Common myeloid progenitor, CD34-positive (primary cell): Measurements from ENCODE around the gene SYCN.

ENCODE experiments used
- CTCF ChIA-PET: fragments of 350-600 bp; sonication (Branson Sonifier 250); formaldehyde crosslinking; loops from one replicate; lab custom pipeline; 2021; ENCODE audit warnings: antibody characterized with exemption; lab: Charles Lee
- POLR2A ChIA-PET: fragments of 350-600 bp; sonication (Branson Sonifier 250); formaldehyde crosslinking; loops from one replicate; lab custom pipeline; 2021; ENCODE audit warnings: antibody characterized with exemption; lab: Charles Lee
- DNase-seq, 3 donors: peaks; one replicate each; pipeline versions ENCODE4 v3.0.0 to v3.0.0-alpha.2; 2013
- H3K27ac ChIP-seq, 2 experiments: 1 replicate in 1 of 2; 2 replicates in 1 of 2; pipeline ENCODE4 v1.7.0; 2013; ENCODE audit warnings: inconsistent platforms in 2 of 2, low read length in 2 of 2, mild to moderate bottlenecking in 2 of 2, low read depth in 1 of 2, moderate library complexity in 1 of 2; ENCODE audit not compliant: severe bottlenecking in 2 of 2, insufficient read depth in 1 of 2, poor library complexity in 1 of 2
- H3K27me3 ChIP-seq, 5 experiments: replicated peaks in 2 of 5; 1 replicate in 3 of 5; 2 replicates in 2 of 5; pipeline versions ENCODE4 v1.6.1 to v1.7.0; 2013; ENCODE audit warnings: low read length in 4 of 5, mild to moderate bottlenecking in 2 of 5, moderate library complexity in 2 of 5, inconsistent platforms in 1 of 5; ENCODE audit not compliant: insufficient read depth in 5 of 5, control insufficient read depth in 4 of 5
- H3K36me3 ChIP-seq, 4 experiments: 1 replicate in 2 of 4; 2 replicates in 2 of 4; pipeline versions ENCODE4 v1.6.1 to v1.7.0; 2013; ENCODE audit warnings: low read length in 3 of 4, control low read depth in 1 of 4, mild to moderate bottlenecking in 1 of 4; ENCODE audit not compliant: control insufficient read depth in 4 of 4, insufficient read depth in 4 of 4
- H3K4me1 ChIP-seq, 4 experiments: 1 replicate in 3 of 4; 2 replicates in 1 of 4; pipeline versions ENCODE4 v1.6.1 to v1.7.1; 2013; ENCODE audit warnings: low read length in 3 of 4, mild to moderate bottlenecking in 3 of 4, control low read depth in 1 of 4, inconsistent platforms in 1 of 4, moderate library complexity in 1 of 4; ENCODE audit not compliant: control insufficient read depth in 4 of 4, insufficient read depth in 4 of 4; ENCODE audit errors: control extremely low read depth in 1 of 4
- H3K4me3 ChIP-seq, 7 experiments: 1 replicate in 4 of 7; 2 replicates in 3 of 7; pipeline versions ENCODE4 v1.5.1 to v1.7.0; 2013; ENCODE audit warnings: mild to moderate bottlenecking in 7 of 7, low read length in 6 of 7, moderate library complexity in 6 of 7, inconsistent platforms in 2 of 7, low read depth in 2 of 7, control low read depth in 1 of 7; ENCODE audit not compliant: insufficient read depth in 4 of 7, control insufficient read depth in 1 of 7; ENCODE audit errors: extremely low read depth in 1 of 7
- H3K9me3 ChIP-seq, 5 experiments: 1 replicate in 4 of 5; 2 replicates in 1 of 5; pipeline versions ENCODE4 v1.6.1 to v1.7.1; 2013; ENCODE audit warnings: low read length in 4 of 5, mild to moderate bottlenecking in 2 of 5, inconsistent platforms in 1 of 5, low read depth in 1 of 5, moderate library complexity in 1 of 5; ENCODE audit not compliant: control insufficient read depth in 4 of 5, insufficient read depth in 2 of 5; ENCODE audit errors: control extremely low read depth in 1 of 5
- WGBS: methylation state at CpG from one replicate; pipeline ENCODE4 v1.1.5; 2013; ENCODE audit not compliant: insufficient coverage; 5-methylcytosine and 5-hydroxymethylcytosine counted together

Gene SYCN

GRCh38 chr19:39196860-39197562 lies 7.1 kb downstream of the SYCN start, which contains the start of gene NCCRP1:
NCCRP1 (plus strand) TSS chr19:39196964; CDS start chr19:39196983, 19 bp downstream.
- DNase-seq: peak in 1 of 3 donors; percentile 23
- Histone ChIP-seq H3K27me3 (peaks cover 0 to 71% (median 26%) of the 10 kb centered on the region in 5 experiments), H3K4me3 (peak within 1 kb of the TSS in 2 of 7 experiments; percentile 32 to 57), H3K9me3 (no peaks in the 10 kb centered on the region), H3K36me3 (no peaks in the 10 kb centered on the region), H3K4me1 (peaks cover 0 to 16% (median 6%) of the 10 kb centered on the region in 4 experiments), H3K27ac (no peak within 1 kb of the TSS)
- ChIA-PET POLR2A (interaction anchor here (0.7 kb wide), 1 partner anchor 9 kb away, joined by 3 read pairs; no protein-coding TSS in a partner anchor), CTCF (interaction anchor here (1.3 kb wide), 1 partner anchor 15 kb away, joined by 4 read pairs; no protein-coding TSS in a partner anchor)
- 1% methylated on average over 35 of the region's 51 CpGs for WGBS

GRCh38 chr19:39196320-39196719 lies 7.7 kb downstream of the SYCN start:
- H3K9me3 ChIP-seq: no peaks in the 10 kb centered on the region
- WGBS: 30% methylated on average over 2 of the region's 7 CpGs
- POLR2A ChIA-PET: interaction anchor here (1.2 kb wide), 1 partner anchor 140 kb away, joined by 4 read pairs; no protein-coding TSS in a partner anchor
- no peak overlapping the region for H3K4me3 ChIP-seq
- CTCF ChIA-PET: interaction anchor here (1.3 kb wide), 1 partner anchor 16 kb away, joined by 4 read pairs; no protein-coding TSS in a partner anchor
- DNase-seq: no peak
- no peaks in the 10 kb centered on the region for H3K36me3 ChIP-seq
- peaks cover 0 to 16% (median 6%) of the 10 kb centered on the region in 4 experiments for H3K4me1 ChIP-seq
- H3K27ac ChIP-seq: no peak overlapping the region
- H3K27me3 ChIP-seq: peaks cover 0 to 65% (median 24%) of the 10 kb centered on the region in 5 experiments

- peaks cover 0 to 16% (median 6%) of the 10 kb centered on the region in 4 experiments for H3K4me1 ChIP-seq
- no peak overlapping the region for H3K27ac ChIP-seq
- ChIA-PET POLR2A (interaction anchor here (1.2 kb wide), 1 partner anchor 140 kb away, joined by 4 read pairs; no protein-coding TSS in a partner anchor), CTCF (no interaction called here)
- H3K27me3 ChIP-seq: peaks cover 0 to 61% (median 23%) of the 10 kb centered on the region in 5 experiments
- DNase-seq: no peak
- H3K4me3 ChIP-seq: no peak overlapping the region
- H3K36me3 ChIP-seq: no peaks in the 10 kb centered on the region
- WGBS: 51% methylated on average over 6 of the region's 9 CpGs
- H3K9me3 ChIP-seq: no peaks in the 10 kb centered on the region
These were observed 8.3 kb downstream of the SYCN start for GRCh38 chr19:39195755-39196154.

GRCh38 chr19:39194832-39195542 lies 9.1 kb downstream of the SYCN start:
- CTCF ChIA-PET: no interaction called here
- Histone ChIP-seq H3K4me1 (peaks cover 0 to 16% (median 6%) of the 10 kb centered on the region in 4 experiments), H3K9me3 (no peaks in the 10 kb centered on the region), H3K36me3 (no peaks in the 10 kb centered on the region), H3K27ac (no peak overlapping the region), H3K27me3 (peaks cover 0 to 54% (median 23%) of the 10 kb centered on the region in 5 experiments), H3K4me3 (no peak overlapping the region)
- POLR2A ChIA-PET: interaction anchor here (1.2 kb wide), 1 partner anchor 141 kb away, joined by 4 read pairs; no protein-coding TSS in a partner anchor
- no peak for DNase-seq
- 78% methylated on average over 3 of the region's 9 CpGs for WGBS

- no peaks in the 10 kb centered on the region for H3K9me3 ChIP-seq
- no peak overlapping the region for H3K27ac ChIP-seq
- 100% methylated on average over 1 of the region's 8 CpGs for WGBS
- H3K4me1 ChIP-seq: peaks cover 0 to 16% (median 6%) of the 10 kb centered on the region in 4 experiments
- ChIA-PET POLR2A (interaction anchor here (0.6 kb wide), 1 partner anchor 636 kb away, joined by 3 read pairs; no protein-coding TSS in a partner anchor), CTCF (no interaction called here)
- no peak overlapping the region for H3K4me3 ChIP-seq
- H3K36me3 ChIP-seq: no peaks in the 10 kb centered on the region
- no peak for DNase-seq
- peaks cover 0 to 45% (median 18%) of the 10 kb centered on the region in 5 experiments for H3K27me3 ChIP-seq
These were observed 10.3 kb downstream of the SYCN start for GRCh38 chr19:39193803-39194202.

- ChIA-PET CTCF (no interaction called here), POLR2A (no interaction called here)
- DNase-seq: no peak
- Histone ChIP-seq H3K27me3 (peaks cover 0 to 36% (median 14%) of the 10 kb centered on the region in 5 experiments), H3K4me3 (no peak overlapping the region), H3K9me3 (peaks cover 0 to 1% (median 0%) of the 10 kb centered on the region in 5 experiments), H3K4me1 (peaks cover 0 to 16% (median 6%) of the 10 kb centered on the region in 4 experiments), H3K36me3 (no peaks in the 10 kb centered on the region), H3K27ac (no peak overlapping the region)
- 100% methylated on average over 1 of the region's 2 CpGs for WGBS
These were observed 11.2 kb downstream of the SYCN start for GRCh38 chr19:39192846-39193245.
